Liver (tissue), 2 donors: Measurements from ENCODE around the gene FTHL17.

Experiments used
- CTCF ChIP-seq: fragments of 150-350 bp; IDR thresholded peaks from 2 replicates; pipeline ENCODE4 v1.5.1; 2017; ENCODE audit warnings: improper control_type of control experiment, low read depth, low read length; ENCODE audit not compliant: missing input control
- YY1 ChIP-seq: IDR thresholded peaks from 2 replicates; pipeline ENCODE4 v1.6.1; 2016; ENCODE audit warnings: antibody characterized with exemption, mild to moderate bottlenecking
- donor health status: healthy.

DNA sequence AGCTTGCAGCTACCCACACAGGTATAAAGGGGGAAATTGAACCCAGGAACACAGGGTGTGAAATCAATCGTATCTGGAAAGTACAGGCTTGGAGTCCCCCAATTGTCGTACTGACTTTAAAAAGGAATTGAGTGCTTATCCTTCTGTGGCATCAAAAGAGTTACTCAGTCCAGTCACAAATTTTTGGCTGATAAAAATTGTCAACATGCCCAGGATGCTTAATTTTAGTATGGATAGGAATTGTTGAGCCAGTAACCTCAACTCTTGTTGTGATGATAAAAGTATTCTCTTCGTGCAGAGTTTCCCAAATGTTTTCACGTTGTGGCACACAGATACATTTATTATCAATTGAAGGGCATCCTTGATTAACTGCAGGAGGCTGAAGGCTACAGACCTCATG lies 43.6 kb upstream of the FTHL17 start:
- TF ChIP-seq CTCF = no peak
- TF ChIP-seq YY1 = no peak
